Measurements from ENCODE around the gene LHFPL2. TPM values are rescaled to one million over a fixed set of nuclear protein-coding genes. Genes with fewer than 3 reads are reported as not detected.

LHFPL2 gene
- total and polyA plus RNA-seq, 10 donors, result 4.8 to 14.6 (median 9.3) TPM

- no peak overlapping the region for H3K27ac ChIP-seq
- WGBS, 5 donors, result 62 to 76% (median 73%) methylated on average over 6 of the region's 6 CpGs
- H3K9me3 ChIP-seq, result no peaks in the 10 kb centered on the region
- TF ChIP-seq POLR2A (IDR thresholded peaks at IDR 0.05) (no peak), CTCF (IDR thresholded peaks at IDR 0.05 in 8 of 11, conservative IDR thresholded peaks at IDR 0.05 in 3 of 11) (no peak), POLR2AphosphoS5 (IDR thresholded peaks at IDR 0.05) (no peak)
- peaks cover 0 to 12% (median 0%) of the 10 kb centered on the region in 7 donors for H3K27me3 ChIP-seq (replicated peaks in 1 of 7)
- H3K4me3 ChIP-seq, result no peak overlapping the region
- H3K4me1 ChIP-seq, result peaks cover 0 to 10% (median 3%) of the 10 kb centered on the region in 6 donors
- intact Hi-C loops (cut with DNase I; ENCODE audit: low total_unique reads), result no loop called here
- no peaks in the 10 kb centered on the region for H3K36me3 ChIP-seq
- DNase-seq, result no peak
These were observed 5.3 kb upstream of the LHFPL2 start for GRCh38 chr5:78653681-78654366.

GRCh38 chr5:78653031-78653430 is 4.5 kb upstream of the LHFPL2 start:
- intact Hi-C loops (cut with DNase I; ENCODE audit: low total_unique reads), result no loop called here
- TF ChIP-seq CTCF (IDR thresholded peaks at IDR 0.05 in 8 of 11, conservative IDR thresholded peaks at IDR 0.05 in 3 of 11) (no peak), POLR2AphosphoS5 (IDR thresholded peaks at IDR 0.05) (no peak), POLR2A (IDR thresholded peaks at IDR 0.05) (no peak)
- Histone ChIP-seq H3K27ac (no peak overlapping the region), H3K9me3 (no peaks in the 10 kb centered on the region), H3K4me1 (peaks cover 0 to 15% (median 6%) of the 10 kb centered on the region in 6 donors), H3K4me3 (no peak overlapping the region), H3K36me3 (no peaks in the 10 kb centered on the region), H3K27me3 (replicated peaks in 1 of 7) (peaks cover 0 to 18% (median 4%) of the 10 kb centered on the region in 7 donors)
- 80 to 86% (median 84%) methylated on average over 2 of the region's 2 CpGs for WGBS, 5 donors
- no peak for DNase-seq

GRCh38 chr5:78651468-78651867 is 2.9 kb upstream of the LHFPL2 start:
- Histone ChIP-seq H3K9me3 (no peaks in the 10 kb centered on the region), H3K36me3 (no peaks in the 10 kb centered on the region), H3K27me3 (replicated peaks in 1 of 7) (peaks cover 0 to 33% (median 7%) of the 10 kb centered on the region in 7 donors), H3K27ac (no peak overlapping the region), H3K4me3 (no peak overlapping the region), H3K4me1 (peaks cover 4 to 30% (median 21%) of the 10 kb centered on the region in 6 donors)
- DNase-seq, result no peak
- 82 to 97% (median 91%) methylated on average over 1 to 2 of the region's 2 CpGs for WGBS, 5 donors
- intact Hi-C loops (cut with DNase I; ENCODE audit: low total_unique reads), result no loop called here
- TF ChIP-seq CTCF (IDR thresholded peaks at IDR 0.05 in 8 of 11, conservative IDR thresholded peaks at IDR 0.05 in 3 of 11) (no peak), POLR2A (IDR thresholded peaks at IDR 0.05) (no peak), POLR2AphosphoS5 (IDR thresholded peaks at IDR 0.05) (no peak)

GRCh38 chr5:78650531-78650930 is 2.0 kb upstream of the LHFPL2 start:
- intact Hi-C loops (cut with DNase I; ENCODE audit: low total_unique reads), result no loop called here
- no peak overlapping the region for H3K27ac ChIP-seq
- WGBS, 5 donors, result 84 to 95% (median 91%) methylated on average over 1 of the region's 1 CpG

More at GRCh38 chr5:78650531-78650930, 2.0 kb upstream of the LHFPL2 start:
- H3K4me3 ChIP-seq, result no peak overlapping the region
- DNase-seq, result no peak
- TF ChIP-seq CTCF (IDR thresholded peaks at IDR 0.05 in 8 of 11, conservative IDR thresholded peaks at IDR 0.05 in 3 of 11), result no peak
- no peak for TF ChIP-seq POLR2A (IDR thresholded peaks at IDR 0.05)
- TF ChIP-seq POLR2AphosphoS5 (IDR thresholded peaks at IDR 0.05), result no peak
- H3K27me3 ChIP-seq (replicated peaks in 1 of 7), result peaks cover 0 to 42% (median 7%) of the 10 kb centered on the region in 7 donors
- peaks cover 5 to 30% (median 22%) of the 10 kb centered on the region in 6 donors for H3K4me1 ChIP-seq
- H3K9me3 ChIP-seq, result no peaks in the 10 kb centered on the region
- no peaks in the 10 kb centered on the region for H3K36me3 ChIP-seq

Data from spleen (tissue), 11 donors.